Breast epithelium (tissue), 3 donors: Measurements from ENCODE around the gene EPS8.

Experiments
- POLR2A ChIP-seq: fragments of 450-650 bp; IDR thresholded peaks from one replicate; pipeline ENCODE4 v1.6.1; 2016; ENCODE audit warnings: antibody characterized with exemption, mild to moderate bottlenecking, moderate library complexity
- POLR2AphosphoS5 ChIP-seq, 3 donors: sonication (generic); formaldehyde crosslinking; IDR thresholded peaks; one replicate each; pipeline ENCODE4 v1.6.1; 2017; ENCODE audit warnings: antibody characterized with exemption in 3 of 3
- TF ChIP-seq, protein P1 (sequence below), 3 donors: fragments of 450-650 bp; IDR thresholded peaks; one replicate each; pipeline ENCODE4 v1.5.1; 2016 to 2017; ENCODE audit warnings: antibody characterized with exemption in 3 of 3, mild to moderate bottlenecking in 3 of 3, moderate library complexity in 3 of 3

DNA sequence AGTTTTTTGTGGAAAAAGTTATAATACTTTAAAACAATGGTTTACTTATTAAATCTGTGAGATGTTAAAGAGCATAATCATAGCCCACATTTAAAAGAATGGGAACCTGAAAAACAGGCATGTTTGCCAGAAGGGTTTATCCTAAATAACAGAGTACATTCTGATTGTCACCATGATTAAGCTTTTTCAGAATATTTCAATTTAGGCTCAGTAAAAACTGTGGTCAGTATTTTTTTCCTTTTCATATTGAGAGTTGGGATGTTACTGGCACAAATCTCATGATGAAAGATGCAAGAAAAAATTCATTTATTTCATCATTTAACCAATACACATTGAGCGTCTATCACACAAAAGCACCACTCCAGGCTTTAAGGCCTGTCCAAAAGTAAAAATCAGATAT is 18.6 kb downstream of the EPS8 start:
- TF ChIP-seq POLR2A, result no peak
- TF ChIP-seq, protein P1, sequence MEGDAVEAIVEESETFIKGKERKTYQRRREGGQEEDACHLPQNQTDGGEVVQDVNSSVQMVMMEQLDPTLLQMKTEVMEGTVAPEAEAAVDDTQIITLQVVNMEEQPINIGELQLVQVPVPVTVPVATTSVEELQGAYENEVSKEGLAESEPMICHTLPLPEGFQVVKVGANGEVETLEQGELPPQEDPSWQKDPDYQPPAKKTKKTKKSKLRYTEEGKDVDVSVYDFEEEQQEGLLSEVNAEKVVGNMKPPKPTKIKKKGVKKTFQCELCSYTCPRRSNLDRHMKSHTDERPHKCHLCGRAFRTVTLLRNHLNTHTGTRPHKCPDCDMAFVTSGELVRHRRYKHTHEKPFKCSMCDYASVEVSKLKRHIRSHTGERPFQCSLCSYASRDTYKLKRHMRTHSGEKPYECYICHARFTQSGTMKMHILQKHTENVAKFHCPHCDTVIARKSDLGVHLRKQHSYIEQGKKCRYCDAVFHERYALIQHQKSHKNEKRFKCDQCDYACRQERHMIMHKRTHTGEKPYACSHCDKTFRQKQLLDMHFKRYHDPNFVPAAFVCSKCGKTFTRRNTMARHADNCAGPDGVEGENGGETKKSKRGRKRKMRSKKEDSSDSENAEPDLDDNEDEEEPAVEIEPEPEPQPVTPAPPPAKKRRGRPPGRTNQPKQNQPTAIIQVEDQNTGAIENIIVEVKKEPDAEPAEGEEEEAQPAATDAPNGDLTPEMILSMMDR (IDR thresholded peaks at IDR 0.05), result no peak
- TF ChIP-seq POLR2AphosphoS5 (IDR thresholded peaks at IDR 0.05), result no peak
